Measurements from ENCODE around the gene SRPK2. TPM values are rescaled to one million over a fixed set of nuclear protein-coding genes. Genes with fewer than 3 reads are reported as not detected.
"Not testable (repeated sequence)": the region's sequence is repeated elsewhere in the genome, so short reads cannot be mapped to it uniquely, and the experiment has no call there.

SRPK2 gene
- total RNA-seq, 1 donor from 2014 or later: 26.7 TPM

GRCh38 chr7:105367458-105367857, 21.3 kb downstream of the SRPK2 start:
- DNase-seq (ENCODE audit: low read depth): no peak
- H3K4me3 ChIP-seq (ENCODE audit: low read depth, low read length): no peak overlapping the region
- TF ChIP-seq CTCF (conservative IDR thresholded peaks at IDR 0.05; ENCODE audit: low read depth, low read length): no peak

- no peak for DNase-seq (ENCODE audit: low read depth)
- H3K4me3 ChIP-seq (ENCODE audit: low read depth, low read length): no peak overlapping the region
- TF ChIP-seq CTCF (conservative IDR thresholded peaks at IDR 0.05; ENCODE audit: low read depth, low read length): no peak
Observed at GRCh38 chr7:105365541-105366534, 22.9 kb downstream of the SRPK2 start.

GRCh38 chr7:105364684-105365083, 24.0 kb downstream of the SRPK2 start:
- TF ChIP-seq CTCF (conservative IDR thresholded peaks at IDR 0.05; ENCODE audit: low read depth, low read length): no peak
- no peak for DNase-seq (ENCODE audit: low read depth)

GRCh38 chr7:105363657-105364056, 25.1 kb downstream of the SRPK2 start:
- not testable (repeated sequence) for H3K4me3 ChIP-seq (ENCODE audit: low read depth, low read length); DNase-seq (ENCODE audit: low read depth)

More at GRCh38 chr7:105364684-105365083, 24.0 kb downstream of the SRPK2 start:
- no peak overlapping the region for H3K4me3 ChIP-seq (ENCODE audit: low read depth, low read length)

GRCh38 chr7:105362685-105363084, 26.0 kb downstream of the SRPK2 start:
- H3K4me3 ChIP-seq (ENCODE audit: low read depth, low read length); DNase-seq (ENCODE audit: low read depth): not testable (repeated sequence)

GRCh38 chr7:105361995-105362394, 26.7 kb downstream of the SRPK2 start:
- DNase-seq (ENCODE audit: low read depth); H3K4me3 ChIP-seq (ENCODE audit: low read depth, low read length): not testable (repeated sequence)

- DNase-seq (ENCODE audit: low read depth); H3K4me3 ChIP-seq (ENCODE audit: low read depth, low read length): not testable (repeated sequence)
Observed at GRCh38 chr7:105360149-105360548, 28.6 kb downstream of the SRPK2 start.

GRCh38 chr7:105355701-105356100, 33.0 kb downstream of the SRPK2 start:
- H3K4me3 ChIP-seq (ENCODE audit: low read depth, low read length): no peak overlapping the region
- DNase-seq (ENCODE audit: low read depth): no peak
- no peak for TF ChIP-seq CTCF (conservative IDR thresholded peaks at IDR 0.05; ENCODE audit: low read depth, low read length)

- TF ChIP-seq CTCF (conservative IDR thresholded peaks at IDR 0.05; ENCODE audit: low read depth, low read length): no peak
- no peak for DNase-seq (ENCODE audit: low read depth)
- H3K4me3 ChIP-seq (ENCODE audit: low read depth, low read length): no peak overlapping the region
Observed at GRCh38 chr7:105354383-105354782, 34.3 kb downstream of the SRPK2 start.

Measured in epithelial cell of proximal tubule (primary cell).